KMS-11 (cell line): Measurements from ENCODE around the gene ESYT2.

Experiments
- H2AFZ ChIP-seq: fragments of 200-600 bp; sonication (generic); 2 replicates; pipeline ENCODE4 v1.6.1; 2016; ENCODE audit warnings: antibody characterized with exemption, mixed run types, low read depth
- H3K27ac ChIP-seq: fragments of 200-600 bp; sonication (generic); 2 replicates; pipeline ENCODE4 v1.6.1; 2016; ENCODE audit warnings: mild to moderate bottlenecking, mixed run types
- H3K27me3 ChIP-seq: fragments of 200-600 bp; sonication (generic); 2 replicates; pipeline ENCODE4 v1.6.1; 2017; ENCODE audit warnings: mild to moderate bottlenecking, low read depth, mixed run types, moderate library complexity; ENCODE audit not compliant: insufficient read depth
- H3K36me3 ChIP-seq: fragments of 200-600 bp; sonication (generic); 2 replicates; pipeline ENCODE4 v1.6.1; 2017; ENCODE audit warnings: mild to moderate bottlenecking, mixed run types; ENCODE audit not compliant: insufficient read depth
- H3K4me1 ChIP-seq: fragments of 200-600 bp; sonication (generic); 2 replicates; pipeline ENCODE4 v1.6.1; 2016; ENCODE audit warnings: mild to moderate bottlenecking, low read depth, mixed run types; ENCODE audit not compliant: poor library complexity, severe bottlenecking
- H3K4me2 ChIP-seq: fragments of 200-600 bp; sonication (generic); 2 replicates; pipeline ENCODE4 v1.7.0; 2016; ENCODE audit warnings: mild to moderate bottlenecking, mixed run types
- H3K4me3 ChIP-seq: fragments of 200-600 bp; sonication (generic); IDR thresholded peaks from 2 replicates; pipeline ENCODE4 v1.6.1; 2017; ENCODE audit warnings: low read depth, low read length, mixed read lengths; ENCODE audit not compliant: insufficient read depth
- H3K79me2 ChIP-seq: fragments of 200-600 bp; sonication (generic); 2 replicates; pipeline ENCODE4 v1.6.1; 2016; ENCODE audit warnings: low read depth, mixed run types; ENCODE audit not compliant: insufficient read depth
- H3K9ac ChIP-seq: fragments of 200-600 bp; sonication (generic); 2 replicates; pipeline ENCODE4 v1.6.1; 2016; ENCODE audit warnings: mild to moderate bottlenecking, mixed run types
- H4K20me1 ChIP-seq: fragments of 200-600 bp; sonication (generic); 2 replicates; pipeline ENCODE4 v1.6.1; 2016; ENCODE audit warnings: mild to moderate bottlenecking, mixed run types; ENCODE audit not compliant: insufficient read depth
- CTCF ChIP-seq: fragments of 200-600 bp; sonication (generic); conservative IDR thresholded peaks from 2 replicates; pipeline ENCODE4 v1.6.1; 2017; ENCODE audit warnings: low read depth, mild to moderate bottlenecking, antibody characterized with exemption, low read length, moderate library complexity, mixed read lengths

ESYT2 gene

GRCh38 chr7:158836692-158837091, 7.4 kb upstream of the ESYT2 start:
- H3K9ac ChIP-seq = no peak overlapping the region
- no peak overlapping the region for H3K4me2 ChIP-seq
- H3K36me3 ChIP-seq = no peaks in the 10 kb centered on the region
- H3K27me3 ChIP-seq = no peaks in the 10 kb centered on the region
- no peak overlapping the region for H2AFZ ChIP-seq
- TF ChIP-seq CTCF = no peak
- no peak overlapping the region for H3K27ac ChIP-seq
- H4K20me1 ChIP-seq = no peaks in the 10 kb centered on the region
- no peaks in the 10 kb centered on the region for H3K79me2 ChIP-seq
- no peak overlapping the region for H3K4me3 ChIP-seq
- H3K4me1 ChIP-seq = no peaks in the 10 kb centered on the region

- Histone ChIP-seq H3K36me3 (no peaks in the 10 kb centered on the region), H3K4me3 (no peak overlapping the region), H3K79me2 (no peaks in the 10 kb centered on the region), H3K4me2 (no peak overlapping the region), H3K9ac (no peak overlapping the region), H3K4me1 (peaks cover 9% of the 10 kb centered on the region), H2AFZ (no peak overlapping the region), H3K27me3 (no peaks in the 10 kb centered on the region), H4K20me1 (no peaks in the 10 kb centered on the region), H3K27ac (no peak overlapping the region)
- no peak for TF ChIP-seq CTCF
These were observed 5.8 kb upstream of the ESYT2 start for GRCh38 chr7:158834878-158835784.

- Histone ChIP-seq H3K4me3 (no peak overlapping the region), H3K4me2 (no peak overlapping the region), H4K20me1 (no peaks in the 10 kb centered on the region), H3K9ac (no peak overlapping the region), H3K27me3 (no peaks in the 10 kb centered on the region), H2AFZ (no peak overlapping the region), H3K27ac (no peak overlapping the region), H3K4me1 (peaks cover 9% of the 10 kb centered on the region), H3K79me2 (peaks cover 4% of the 10 kb centered on the region; the same call in 1 of the 2 replicates), H3K36me3 (no peaks in the 10 kb centered on the region)
- no peak for TF ChIP-seq CTCF
These were observed 3.7 kb upstream of the ESYT2 start for GRCh38 chr7:158832994-158833393.

GRCh38 chr7:158831738-158832091, 2.4 kb upstream of the ESYT2 start:
- H3K27me3 ChIP-seq = no peaks in the 10 kb centered on the region
- H3K4me2 ChIP-seq = no peak overlapping the region
- H3K4me3 ChIP-seq = no peak overlapping the region
- peaks cover 17% of the 10 kb centered on the region for H3K79me2 ChIP-seq
- no peaks in the 10 kb centered on the region for H3K36me3 ChIP-seq
- no peak overlapping the region for H3K27ac ChIP-seq
- no peak overlapping the region for H3K9ac ChIP-seq
- H4K20me1 ChIP-seq = no peaks in the 10 kb centered on the region
- H2AFZ ChIP-seq = no peak overlapping the region
- no peak for TF ChIP-seq CTCF
- H3K4me1 ChIP-seq = peaks cover 19% of the 10 kb centered on the region
